Ovary (tissue), 3 donors: Measurements from ENCODE around the gene TP53INP2.

Experiments
- CTCF ChIP-seq, 3 donors: fragments of 450-650 bp in 2 of 3; fragments of 200-600 bp in 1 of 3; IDR thresholded peaks; one replicate each; pipeline versions ENCODE4 v1.5.1 to v1.8.0; 2016 to 2022; ENCODE audit warnings: antibody characterized with exemption in 3 of 3, mild to moderate bottlenecking in 1 of 3
- POLR2A ChIP-seq: fragments of 450-650 bp; IDR thresholded peaks from one replicate; pipeline ENCODE4 v1.6.1; 2017; ENCODE audit warnings: antibody characterized with exemption, mild to moderate bottlenecking, moderate library complexity
- donor health status: DM: no; HTN: no; CAD: no.

- TF ChIP-seq CTCF (IDR thresholded peaks at IDR 0.05), result peak in 2 of 3 donors; percentile 21 to 55
- TF ChIP-seq POLR2A, result peak; percentile 43
Measured at GRCh38 chr20:34676642-34677373, 27.3 kb upstream of the TP53INP2 start, which contains the start of gene PIGU.
